AG09309 (cell line): ENCODE measurements around the gene UAP1L1.

ENCODE experiments used
- DNase-seq: peaks from one replicate; pipeline ENCODE4 v3.0.0-alpha.2; 2010; ENCODE audit warnings: low read depth
- H3K4me3 ChIP-seq: 2 replicates; pipeline ENCODE4 v1.5.1; 2011; ENCODE audit warnings: mild to moderate bottlenecking, low read depth, low read length, moderate library complexity; ENCODE audit not compliant: control insufficient read depth
- TF ChIP-seq, protein P1 (sequence below): IDR thresholded peaks from 2 replicates; pipeline ENCODE4 v1.5.1; 2011; ENCODE audit warnings: mild to moderate bottlenecking, low read depth, low read length, inconsistent platforms; ENCODE audit not compliant: insufficient read depth, control insufficient read depth; ENCODE audit errors: missing control alignments

Gene UAP1L1

DNA sequence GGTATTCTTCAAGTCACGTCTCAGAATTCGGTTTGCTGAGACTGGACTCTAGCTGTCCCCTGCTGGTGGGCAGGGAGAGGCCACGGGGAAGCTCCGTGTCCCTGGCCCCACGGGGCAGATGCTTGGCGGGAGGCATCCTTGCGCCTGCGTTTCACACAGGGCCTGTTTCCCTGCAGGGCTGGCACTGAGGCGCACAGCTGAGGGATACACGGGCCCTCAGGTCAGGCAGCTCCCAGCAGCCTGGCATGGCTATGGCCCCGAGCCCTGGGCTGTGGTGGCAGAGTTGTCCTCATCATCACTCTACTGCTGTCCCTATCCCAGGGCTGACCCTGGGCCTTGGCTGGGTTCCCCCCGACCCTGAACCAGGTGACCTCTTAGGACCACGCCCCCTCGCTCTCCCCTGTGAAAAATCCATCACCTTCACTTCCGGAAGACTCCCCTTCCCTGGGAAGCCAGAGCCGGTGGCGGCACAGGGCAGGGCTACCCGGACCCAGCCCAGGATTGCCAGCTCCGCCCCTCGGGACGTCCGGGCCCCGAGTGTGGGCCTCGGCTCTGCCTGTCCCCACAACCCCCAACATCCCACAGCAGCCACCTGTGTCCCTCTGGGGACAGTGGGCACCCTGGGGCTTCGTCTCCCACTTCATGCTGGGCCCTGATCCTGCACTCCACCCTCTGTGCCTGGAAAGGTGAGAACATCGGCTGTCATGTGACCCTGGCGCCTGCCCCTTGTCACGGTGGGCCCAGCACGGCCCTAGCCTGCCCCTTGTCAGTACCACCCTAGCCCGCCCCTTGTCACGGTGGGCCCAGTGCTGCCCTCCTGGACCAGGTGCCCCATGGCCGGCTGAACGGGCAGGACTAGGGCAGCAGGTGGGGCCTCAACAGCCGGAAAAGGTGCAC, 32.2 kb downstream of the UAP1L1 start:
- H3K4me3 ChIP-seq, result no peak overlapping the region
- no peak for DNase-seq
- TF ChIP-seq, protein P1, sequence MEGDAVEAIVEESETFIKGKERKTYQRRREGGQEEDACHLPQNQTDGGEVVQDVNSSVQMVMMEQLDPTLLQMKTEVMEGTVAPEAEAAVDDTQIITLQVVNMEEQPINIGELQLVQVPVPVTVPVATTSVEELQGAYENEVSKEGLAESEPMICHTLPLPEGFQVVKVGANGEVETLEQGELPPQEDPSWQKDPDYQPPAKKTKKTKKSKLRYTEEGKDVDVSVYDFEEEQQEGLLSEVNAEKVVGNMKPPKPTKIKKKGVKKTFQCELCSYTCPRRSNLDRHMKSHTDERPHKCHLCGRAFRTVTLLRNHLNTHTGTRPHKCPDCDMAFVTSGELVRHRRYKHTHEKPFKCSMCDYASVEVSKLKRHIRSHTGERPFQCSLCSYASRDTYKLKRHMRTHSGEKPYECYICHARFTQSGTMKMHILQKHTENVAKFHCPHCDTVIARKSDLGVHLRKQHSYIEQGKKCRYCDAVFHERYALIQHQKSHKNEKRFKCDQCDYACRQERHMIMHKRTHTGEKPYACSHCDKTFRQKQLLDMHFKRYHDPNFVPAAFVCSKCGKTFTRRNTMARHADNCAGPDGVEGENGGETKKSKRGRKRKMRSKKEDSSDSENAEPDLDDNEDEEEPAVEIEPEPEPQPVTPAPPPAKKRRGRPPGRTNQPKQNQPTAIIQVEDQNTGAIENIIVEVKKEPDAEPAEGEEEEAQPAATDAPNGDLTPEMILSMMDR, result no peak

DNA sequence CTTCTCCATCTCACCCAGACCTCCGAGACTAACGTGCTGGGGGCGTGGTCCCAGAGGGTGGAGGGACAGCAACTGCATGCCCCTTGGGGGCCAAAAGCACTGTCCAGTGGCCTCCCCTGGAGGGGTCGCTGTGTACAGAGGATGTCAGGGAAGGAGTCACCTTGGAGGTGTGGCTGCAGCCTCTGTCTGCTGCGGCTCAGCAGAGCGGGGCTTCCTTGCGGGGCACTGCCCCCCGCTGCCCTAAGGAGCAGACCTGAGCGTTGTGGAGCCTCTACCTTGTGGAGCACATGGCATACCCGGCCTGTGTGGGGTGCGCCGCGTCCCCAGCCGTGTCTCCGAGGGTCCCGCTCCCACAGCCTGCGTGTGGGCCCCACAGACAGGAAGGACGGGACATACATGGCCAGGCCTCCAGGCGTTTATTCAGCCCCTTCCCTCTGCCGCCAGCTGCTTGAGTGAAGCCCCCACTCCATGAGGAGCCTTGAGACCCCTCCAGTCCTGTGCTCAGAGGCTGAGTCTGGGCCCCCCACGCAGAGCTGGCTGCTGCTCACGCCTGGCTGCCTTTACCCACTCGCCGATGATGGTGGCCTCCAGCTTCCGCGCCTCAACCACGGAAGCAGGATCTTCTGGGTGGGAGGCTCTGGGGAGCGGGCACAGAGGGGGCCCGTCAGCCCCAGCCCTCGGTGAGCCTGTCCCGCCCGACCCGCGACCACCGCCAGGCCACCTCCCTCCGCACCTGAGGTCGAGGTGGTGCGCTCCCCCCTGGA, 33.0 kb downstream of the UAP1L1 start:
- DNase-seq, result no peak
- H3K4me3 ChIP-seq, result no peak overlapping the region
- TF ChIP-seq, protein P1, result no peak

GRCh38 chr9:137110911-137111787, 33.8 kb downstream of the UAP1L1 start:
- H3K4me3 ChIP-seq, result no peak overlapping the region
- TF ChIP-seq, protein P1, result no peak
- no peak for DNase-seq

DNA sequence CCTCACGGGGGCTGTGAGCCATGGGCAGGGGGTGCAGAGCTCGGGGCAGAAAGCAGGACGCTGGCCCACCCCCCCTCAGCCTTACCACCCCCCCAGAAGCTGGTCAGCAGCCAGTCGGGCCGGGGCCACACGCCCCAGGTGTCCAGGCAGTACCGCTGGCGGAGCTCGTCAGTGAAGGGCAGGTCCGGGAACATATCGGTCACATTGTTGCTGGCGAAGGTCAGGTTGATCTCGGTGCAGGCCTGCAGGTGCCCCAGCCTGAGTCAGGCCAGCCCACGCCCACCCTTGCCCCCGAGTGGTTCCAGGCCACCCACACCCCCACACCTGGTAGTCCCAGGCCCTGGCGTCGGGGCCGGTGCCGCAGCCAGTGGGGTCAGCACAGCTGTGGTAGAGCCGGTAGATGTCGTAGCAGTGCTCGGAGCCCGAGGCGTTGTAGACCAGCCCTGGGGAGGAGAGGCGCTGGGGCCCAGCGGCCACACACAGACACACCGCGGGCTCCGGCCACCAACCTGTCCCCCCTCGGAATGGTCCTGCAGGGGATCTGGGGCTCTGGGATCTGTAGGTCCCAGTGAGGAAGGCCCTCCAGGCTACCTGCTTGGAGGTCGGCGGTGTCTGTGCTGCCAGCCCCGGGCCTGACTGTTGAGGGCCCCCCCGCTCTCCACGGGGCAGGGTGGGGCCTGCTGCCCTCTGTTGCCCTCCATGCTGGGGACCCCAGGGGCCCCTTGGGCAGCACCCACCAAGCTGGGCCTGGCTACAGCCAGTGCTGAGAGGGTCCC, 34.7 kb downstream of the UAP1L1 start:
- no peak overlapping the region for H3K4me3 ChIP-seq
- TF ChIP-seq, protein P1, result no peak
- no peak for DNase-seq

GRCh38 chr9:137112564-137113384, 35.5 kb downstream of the UAP1L1 start:
- DNase-seq, result no peak
- no peak overlapping the region for H3K4me3 ChIP-seq
- TF ChIP-seq, protein P1, result no peak
